Vagina (tissue), 2 donors: ENCODE data around the gene TMEM130. TPM values are rescaled to one million over a fixed set of nuclear protein-coding genes. Genes with fewer than 3 reads are reported as not detected.

ENCODE experiments used
- DNase-seq, 2 donors: peaks; one replicate each; pipeline ENCODE4 v3.0.0-alpha.2; 2017; ENCODE audit errors: extremely low spot score in 2 of 2
- H3K27ac ChIP-seq: fragments of 200-600 bp; sonication (generic); one replicate; pipeline ENCODE4 v1.5.1; 2019
- H3K27me3 ChIP-seq: fragments of 200-600 bp; sonication (generic); one replicate; pipeline ENCODE4 v1.5.1; 2019
- H3K36me3 ChIP-seq, 2 donors: fragments of 200-600 bp; sonication (generic); one replicate each; pipeline ENCODE4 v1.5.1; 2017 to 2019
- H3K4me1 ChIP-seq: fragments of 200-600 bp; sonication (generic); one replicate; pipeline ENCODE4 v1.5.1; 2019
- H3K4me3 ChIP-seq, 2 donors: fragments of 200-600 bp; sonication (generic); 1 replicate in 1 of 2; 2 replicates in 1 of 2; pipeline ENCODE4 v1.5.1; 2016 to 2019
- H3K9me3 ChIP-seq: fragments of 200-600 bp; sonication (generic); one replicate; pipeline ENCODE4 v1.5.1; 2019
- POLR2A ChIP-seq, 2 donors: fragments of 450-650 bp; IDR thresholded peaks; one replicate each; pipeline ENCODE4 v1.6.1; 2017; ENCODE audit warnings: antibody characterized with exemption in 2 of 2, mild to moderate bottlenecking in 2 of 2, moderate library complexity in 2 of 2
- POLR2AphosphoS5 ChIP-seq, 2 donors: sonication (generic); formaldehyde crosslinking; IDR thresholded peaks; one replicate each; pipeline ENCODE4 v1.9.0; 2017; ENCODE audit warnings: antibody characterized with exemption in 2 of 2, mild to moderate bottlenecking in 2 of 2, low read depth in 1 of 2; ENCODE audit not compliant: insufficient read depth in 1 of 2
- intact Hi-C: fragments of 100-400 bp; cut with DNase I; formaldehyde crosslinking; loops from one replicate; pipeline ENCODE4 v1.15.1; 2023
- total RNA-seq: library from RNA; depleted of rRNA; stranded (reverse); fragments of >200 nt; gene quantifications from one replicate; pipeline ENCODE4 v1.2.3, GENCODE V29; 2016
- TF ChIP-seq, protein P1 (sequence below), 3 experiments: fragments of 450-650 bp in 2 of 3; fragments of 200-600 bp in 1 of 3; sonication (generic) in 1 of 3; IDR thresholded peaks; one replicate each; pipeline ENCODE4 v1.5.1; 2017 to 2019; ENCODE audit warnings: antibody characterized with exemption in 3 of 3, mild to moderate bottlenecking in 2 of 3, moderate library complexity in 2 of 3

TMEM130 gene
- total RNA-seq, 1 donor from 2014 or later = 3.7 TPM

DNA sequence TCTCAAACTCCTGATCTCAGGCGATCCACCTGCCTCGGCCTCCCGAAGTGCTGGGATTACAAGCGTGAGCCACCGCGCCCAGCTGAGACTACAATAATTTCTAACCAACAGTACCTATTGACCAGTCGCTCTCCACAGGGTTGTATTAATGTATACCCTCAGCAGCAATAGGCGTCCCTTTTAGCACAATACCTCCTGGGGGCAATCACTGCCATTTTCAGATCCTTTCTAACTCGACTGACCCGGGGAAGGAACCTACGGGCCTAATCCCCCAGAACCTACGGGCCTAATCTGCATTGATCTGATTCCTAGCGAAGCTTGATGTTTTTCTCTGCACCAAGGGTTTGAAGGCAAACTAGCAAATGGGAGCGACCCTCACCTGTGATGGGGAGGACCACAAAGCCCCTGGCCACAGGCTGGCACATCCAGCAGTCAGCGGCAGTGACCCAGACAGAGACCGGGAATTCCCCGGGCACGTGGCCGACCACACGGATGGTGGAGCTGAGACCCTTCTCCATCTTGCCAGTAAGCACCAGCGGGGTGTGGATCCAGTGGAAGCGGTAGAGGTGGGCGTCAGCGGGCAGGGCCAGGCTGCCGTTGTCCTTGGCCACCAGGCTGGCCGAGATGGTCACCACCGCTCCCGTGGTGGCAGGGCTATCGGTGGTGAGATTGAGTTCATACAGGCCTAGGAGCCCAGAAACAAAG, 6.9 kb downstream of the TMEM130 start:
- TF ChIP-seq, protein P1, sequence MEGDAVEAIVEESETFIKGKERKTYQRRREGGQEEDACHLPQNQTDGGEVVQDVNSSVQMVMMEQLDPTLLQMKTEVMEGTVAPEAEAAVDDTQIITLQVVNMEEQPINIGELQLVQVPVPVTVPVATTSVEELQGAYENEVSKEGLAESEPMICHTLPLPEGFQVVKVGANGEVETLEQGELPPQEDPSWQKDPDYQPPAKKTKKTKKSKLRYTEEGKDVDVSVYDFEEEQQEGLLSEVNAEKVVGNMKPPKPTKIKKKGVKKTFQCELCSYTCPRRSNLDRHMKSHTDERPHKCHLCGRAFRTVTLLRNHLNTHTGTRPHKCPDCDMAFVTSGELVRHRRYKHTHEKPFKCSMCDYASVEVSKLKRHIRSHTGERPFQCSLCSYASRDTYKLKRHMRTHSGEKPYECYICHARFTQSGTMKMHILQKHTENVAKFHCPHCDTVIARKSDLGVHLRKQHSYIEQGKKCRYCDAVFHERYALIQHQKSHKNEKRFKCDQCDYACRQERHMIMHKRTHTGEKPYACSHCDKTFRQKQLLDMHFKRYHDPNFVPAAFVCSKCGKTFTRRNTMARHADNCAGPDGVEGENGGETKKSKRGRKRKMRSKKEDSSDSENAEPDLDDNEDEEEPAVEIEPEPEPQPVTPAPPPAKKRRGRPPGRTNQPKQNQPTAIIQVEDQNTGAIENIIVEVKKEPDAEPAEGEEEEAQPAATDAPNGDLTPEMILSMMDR (IDR thresholded peaks at IDR 0.05) = no peak
- TF ChIP-seq POLR2A (IDR thresholded peaks at IDR 0.05) (no peak), POLR2AphosphoS5 (IDR thresholded peaks at IDR 0.05; ENCODE audit: insufficient read depth in 1 of 2, low read depth in 1 of 2) (no peak)
- Histone ChIP-seq H3K27me3 (no peaks in the 10 kb centered on the region), H3K9me3 (no peaks in the 10 kb centered on the region), H3K36me3 (no peaks in the 10 kb centered on the region), H3K4me1 (no peaks in the 10 kb centered on the region), H3K4me3 (no peak overlapping the region), H3K27ac (no peak overlapping the region)
- intact Hi-C loops = no loop called here
- no peak for DNase-seq

DNA sequence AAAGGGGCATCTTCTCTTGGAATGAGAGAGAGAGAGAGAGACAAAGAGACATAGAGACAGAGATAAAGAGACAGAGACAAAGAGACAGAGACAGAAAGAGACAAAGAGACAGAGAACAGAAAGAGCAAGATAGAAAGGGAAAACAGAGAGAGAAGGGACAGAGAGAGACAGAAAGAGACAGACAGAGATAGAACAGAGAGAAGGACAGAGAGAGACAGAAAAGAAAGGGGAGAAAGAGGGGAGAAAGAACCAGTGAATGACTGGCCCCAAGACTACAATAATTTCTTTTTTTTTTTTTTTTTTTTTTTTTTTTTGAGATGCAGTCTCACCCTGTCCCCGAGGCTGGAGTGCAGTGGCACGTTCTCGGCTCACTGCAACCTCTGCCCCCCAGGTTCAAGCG, 7.6 kb downstream of the TMEM130 start:
- Histone ChIP-seq H3K9me3 (no peaks in the 10 kb centered on the region), H3K4me1 (no peaks in the 10 kb centered on the region), H3K4me3 (no peak overlapping the region), H3K36me3 (no peaks in the 10 kb centered on the region), H3K27ac (no peak overlapping the region), H3K27me3 (no peaks in the 10 kb centered on the region)
- TF ChIP-seq, protein P1 (IDR thresholded peaks at IDR 0.05) = no peak
- no peak for TF ChIP-seq POLR2AphosphoS5 (IDR thresholded peaks at IDR 0.05; ENCODE audit: insufficient read depth in 1 of 2, low read depth in 1 of 2)
- no peak for TF ChIP-seq POLR2A (IDR thresholded peaks at IDR 0.05)
- no peak for DNase-seq
- intact Hi-C loops = no loop called here

DNA sequence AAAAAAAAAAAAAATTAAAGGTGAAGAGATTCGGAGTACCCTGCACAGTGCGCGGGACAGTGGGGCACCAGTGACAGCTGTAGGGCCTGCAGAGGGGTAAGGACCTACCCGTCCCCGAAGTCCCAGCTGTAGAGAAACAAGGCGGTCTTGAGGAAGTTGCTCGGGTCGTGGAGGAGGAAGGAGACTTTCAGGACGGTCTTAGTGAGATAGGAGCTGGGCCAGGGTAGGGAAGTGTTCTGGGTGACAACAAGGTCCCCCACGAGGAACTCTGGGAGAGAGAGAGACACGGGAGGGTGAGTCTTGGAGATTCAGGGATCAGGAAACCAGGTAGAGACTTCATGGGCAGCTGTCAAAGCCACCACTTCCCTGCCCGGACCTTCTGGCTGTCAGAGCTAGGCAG, 9.7 kb downstream of the TMEM130 start:
- Histone ChIP-seq H3K27me3 (no peaks in the 10 kb centered on the region), H3K4me3 (no peak overlapping the region), H3K36me3 (no peaks in the 10 kb centered on the region), H3K27ac (no peak overlapping the region), H3K9me3 (no peaks in the 10 kb centered on the region), H3K4me1 (no peaks in the 10 kb centered on the region)
- no peak for DNase-seq
- intact Hi-C loops = no loop called here
- TF ChIP-seq POLR2A (IDR thresholded peaks at IDR 0.05) = no peak
- TF ChIP-seq POLR2AphosphoS5 (IDR thresholded peaks at IDR 0.05; ENCODE audit: insufficient read depth in 1 of 2, low read depth in 1 of 2) = no peak
- TF ChIP-seq, protein P1 (IDR thresholded peaks at IDR 0.05) = no peak

DNA sequence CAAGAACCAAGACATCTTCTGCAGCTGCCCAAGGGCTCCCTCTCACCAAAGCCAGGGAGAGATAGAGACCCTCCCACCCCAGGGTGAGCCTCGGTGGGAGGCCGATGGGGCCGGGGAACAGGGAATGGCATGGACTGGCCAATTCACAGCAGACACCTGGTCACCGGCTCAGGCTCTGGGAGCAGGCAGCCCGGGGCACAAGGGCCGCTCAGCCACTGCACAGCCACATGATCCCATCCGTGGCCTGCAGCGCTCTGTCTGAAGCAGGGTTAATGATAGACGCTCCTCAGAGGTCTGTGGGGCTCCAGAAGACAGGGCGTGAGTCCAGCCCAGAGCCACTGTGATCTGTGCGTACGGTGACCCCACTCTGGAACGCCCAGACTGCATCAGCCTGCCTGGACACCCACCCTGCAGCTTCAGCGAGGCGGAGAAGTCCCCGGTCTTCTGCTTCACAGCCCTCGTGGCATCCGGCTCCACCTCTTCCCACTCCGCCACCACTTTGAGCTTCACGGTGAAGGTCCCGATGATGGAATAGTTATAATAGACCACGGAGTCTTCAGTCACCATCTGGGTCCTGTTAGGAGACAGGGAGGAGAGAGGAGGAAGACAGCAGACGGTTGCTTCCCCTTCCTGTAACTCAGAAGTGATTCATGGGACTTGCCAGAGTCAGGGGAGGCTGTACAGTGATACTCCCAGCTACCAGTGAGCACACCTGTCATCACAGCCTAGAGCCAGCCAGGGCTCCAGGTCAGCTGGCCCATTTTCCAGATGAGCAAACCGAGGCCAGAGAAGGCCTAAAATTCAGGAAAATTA, 14.0 kb downstream of the TMEM130 start:
- Histone ChIP-seq H3K36me3 (no peaks in the 10 kb centered on the region), H3K4me1 (no peaks in the 10 kb centered on the region), H3K9me3 (no peaks in the 10 kb centered on the region), H3K27ac (no peak overlapping the region), H3K27me3 (no peaks in the 10 kb centered on the region), H3K4me3 (no peak overlapping the region)
- intact Hi-C loops = no loop called here
- DNase-seq = no peak
- TF ChIP-seq, protein P1 (IDR thresholded peaks at IDR 0.05) = no peak
- no peak for TF ChIP-seq POLR2A (IDR thresholded peaks at IDR 0.05)
- TF ChIP-seq POLR2AphosphoS5 (IDR thresholded peaks at IDR 0.05; ENCODE audit: insufficient read depth in 1 of 2, low read depth in 1 of 2) = no peak

DNA sequence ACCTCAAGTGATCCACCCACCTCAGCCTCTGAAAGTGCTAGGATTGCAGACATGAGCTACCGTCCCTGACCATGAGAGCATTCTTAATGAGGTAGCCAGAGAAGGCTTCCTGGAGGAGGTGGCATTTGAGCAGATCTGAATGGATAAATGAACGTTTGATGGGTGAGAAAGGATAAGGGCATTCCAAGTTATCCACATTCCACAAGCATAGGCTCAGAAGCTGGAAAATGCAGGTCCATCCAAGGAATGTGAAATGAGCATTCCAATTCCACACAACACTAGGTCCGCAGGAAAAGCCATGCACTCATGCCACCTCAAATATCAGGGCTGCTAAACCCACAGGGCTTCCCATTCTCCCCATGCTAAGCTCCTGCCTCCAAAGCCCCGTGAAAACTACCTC, 17.0 kb downstream of the TMEM130 start:
- Histone ChIP-seq H3K27ac (no peak overlapping the region), H3K4me3 (no peak overlapping the region), H3K9me3 (no peaks in the 10 kb centered on the region), H3K36me3 (no peaks in the 10 kb centered on the region), H3K4me1 (no peaks in the 10 kb centered on the region), H3K27me3 (no peaks in the 10 kb centered on the region)
- intact Hi-C loops = no loop called here
- DNase-seq = no peak
- TF ChIP-seq, protein P1 (IDR thresholded peaks at IDR 0.05) = no peak
- TF ChIP-seq POLR2A (IDR thresholded peaks at IDR 0.05) (no peak), POLR2AphosphoS5 (IDR thresholded peaks at IDR 0.05; ENCODE audit: insufficient read depth in 1 of 2, low read depth in 1 of 2) (no peak)
